H1 (cell line): ENCODE results near the gene GAS7. TPM values are rescaled to one million over a fixed set of nuclear protein-coding genes. Genes with fewer than 3 reads are reported as not detected.

Source experiments
- CTCF ChIA-PET: fragments of 300-600 bp; sonication (Branson Sonifier 250); formaldehyde crosslinking; loops from one replicate; lab custom pipeline; 2021; ENCODE audit not compliant: partially characterized antibody; lab: Charles Lee
- POLR2A ChIA-PET: fragments of 300-600 bp; sonication (Branson Sonifier 250); formaldehyde crosslinking; loops from one replicate; lab custom pipeline; 2021; ENCODE audit warnings: inconsistent platforms; ENCODE audit not compliant: partially characterized antibody; lab: Charles Lee
- DNase-seq, 2 experiments: peaks; one replicate each; pipeline versions ENCODE4 v3.0.0 to v3.0.0-alpha.2; 2010 to 2022; ENCODE audit warnings: low spot score in 2 of 2, low read depth in 1 of 2, mixed read lengths in 1 of 2
- FAIRE-seq: peaks from 2 replicates; lab custom pipeline; 2011; peaks lifted over from hg19 to GRCh38; lab: Jason Lieb, UNC
- H2AFZ ChIP-seq: 2 replicates; pipeline ENCODE4 v1.8.1; 2012; ENCODE audit warnings: low read length, inconsistent platforms
- H2AK5ac ChIP-seq: 2 replicates; pipeline ENCODE4 v1.6.1; 2013; ENCODE audit warnings: low read depth, low read length
- H2BK120ac ChIP-seq: replicated peaks from 2 replicates; pipeline ENCODE3; 2013; ENCODE audit warnings: low read depth, low read length, inconsistent platforms
- H2BK12ac ChIP-seq: 2 replicates; pipeline ENCODE4 v1.6.1; 2013; ENCODE audit warnings: low read depth, low read length
- H2BK15ac ChIP-seq: 2 replicates; pipeline ENCODE4 v1.6.1; 2013; ENCODE audit warnings: low read length
- H2BK20ac ChIP-seq: 2 replicates; pipeline ENCODE4 v1.6.1; 2013; ENCODE audit warnings: low read length
- H2BK5ac ChIP-seq: 2 replicates; pipeline ENCODE4 v1.6.1; 2013; ENCODE audit warnings: low read depth, low read length
- H3K14ac ChIP-seq: 2 replicates; pipeline ENCODE4 v1.6.1; 2013; ENCODE audit warnings: inconsistent platforms; ENCODE audit not compliant: insufficient read length
- H3K18ac ChIP-seq: 2 replicates; pipeline ENCODE4 v1.6.1; 2013; ENCODE audit warnings: low read length; ENCODE audit errors: extremely low read depth
- H3K23ac ChIP-seq: 2 replicates; pipeline ENCODE4 v1.6.1; 2013; ENCODE audit warnings: inconsistent platforms; ENCODE audit not compliant: insufficient read length
- H3K23me2 ChIP-seq: 2 replicates; pipeline ENCODE4 v1.6.1; 2013; ENCODE audit warnings: low read depth, low read length
- H3K27ac ChIP-seq: 2 replicates; pipeline ENCODE4 v1.6.1; 2011; ENCODE audit warnings: low read depth, low read length, inconsistent platforms
- H3K27me3 ChIP-seq, 4 experiments: replicated peaks in 1 of 4; 1 replicate in 1 of 4; 2 replicates in 3 of 4; pipeline versions ENCODE4 v1.6.1 to v1.8.1; 2011 to 2013; ENCODE audit warnings: low read length in 3 of 4, mild to moderate bottlenecking in 3 of 4, inconsistent platforms in 2 of 4, mixed read lengths in 2 of 4, moderate library complexity in 1 of 4; ENCODE audit not compliant: control insufficient read depth in 3 of 4, insufficient read depth in 3 of 4; ENCODE audit errors: extremely low read depth in 1 of 4
- H3K36me3 ChIP-seq, 4 experiments: 2 replicates each; pipeline versions ENCODE4 v1.6.1 to v1.8.1; 2011 to 2013; ENCODE audit warnings: mild to moderate bottlenecking in 4 of 4, low read length in 3 of 4, moderate library complexity in 2 of 4, control low read depth in 1 of 4, inconsistent platforms in 1 of 4; ENCODE audit not compliant: insufficient read depth in 4 of 4, control insufficient read depth in 2 of 4
- H3K4ac ChIP-seq: replicated peaks from 2 replicates; pipeline ENCODE3; 2013; ENCODE audit warnings: low read length, low read depth, mixed read lengths, inconsistent platforms; ENCODE audit not compliant: insufficient read length
- H3K4me1 ChIP-seq, 4 experiments: replicated peaks in 1 of 4; 1 replicate in 1 of 4; 2 replicates in 3 of 4; pipeline versions ENCODE4 v1.6.1 to v1.8.1; 2011 to 2013; ENCODE audit warnings: low read length in 3 of 4, inconsistent platforms in 2 of 4, mixed read lengths in 1 of 4; ENCODE audit not compliant: insufficient read depth in 4 of 4, control insufficient read depth in 3 of 4
- H3K4me2 ChIP-seq, 2 experiments: 2 replicates each; pipeline versions ENCODE4 v1.6.1 to v1.8.1; 2011 to 2013; ENCODE audit warnings: low read depth in 2 of 2, low read length in 2 of 2, control low read depth in 1 of 2, inconsistent platforms in 1 of 2, mild to moderate bottlenecking in 1 of 2; ENCODE audit not compliant: insufficient read depth in 1 of 2
- H3K4me3 ChIP-seq, 4 experiments: fragments of 200-600, 300-600 bp in 1 of 4; sonication (generic), shearing (Covaris generic), sonication (Bioruptor Twin) in 1 of 4; 2 replicates each; pipeline versions ENCODE4 v1.5.1 to v1.8.1; 2011 to 2016; ENCODE audit warnings: low read length in 4 of 4, low read depth in 3 of 4, control low read depth in 2 of 4, inconsistent platforms in 2 of 4, mild to moderate bottlenecking in 2 of 4, mixed read lengths in 1 of 4, moderate library complexity in 1 of 4; ENCODE audit not compliant: insufficient read depth in 2 of 4; ENCODE audit errors: extremely low read depth in 1 of 4
- H3K56ac ChIP-seq: replicated peaks from 2 replicates; pipeline ENCODE3; 2013; ENCODE audit warnings: low read depth, mild to moderate bottlenecking, mixed read lengths, low read length, inconsistent platforms; ENCODE audit not compliant: insufficient read length
- H3K79me1 ChIP-seq: 2 replicates; pipeline ENCODE4 v1.6.1; 2013; ENCODE audit warnings: low read depth, low read length, control low read depth
- H3K79me2 ChIP-seq, 2 experiments: 2 replicates each; pipeline versions ENCODE4 v1.6.1 to v1.8.1; 2012 to 2013; ENCODE audit warnings: low read length in 2 of 2, mild to moderate bottlenecking in 2 of 2, inconsistent platforms in 1 of 2; ENCODE audit not compliant: insufficient read depth in 2 of 2, control insufficient read depth in 1 of 2
- H3K9ac ChIP-seq, 4 experiments: replicated peaks in 1 of 4; 1 replicate in 1 of 4; 2 replicates in 3 of 4; pipeline versions ENCODE4 v1.6.1 to v1.8.1; 2011 to 2013; ENCODE audit warnings: low read depth in 3 of 4, low read length in 3 of 4, control low read depth in 2 of 4, mild to moderate bottlenecking in 2 of 4, moderate library complexity in 2 of 4, inconsistent platforms in 1 of 4; ENCODE audit errors: extremely low read depth in 1 of 4
- H3K9me3 ChIP-seq, 2 experiments: 2 replicates each; pipeline versions ENCODE4 v1.6.1 to v1.8.1; 2012 to 2013; ENCODE audit warnings: mild to moderate bottlenecking in 2 of 2, moderate library complexity in 2 of 2, control low read depth in 1 of 2, inconsistent platforms in 1 of 2, low read depth in 1 of 2, low read length in 1 of 2, mixed read lengths in 1 of 2; ENCODE audit not compliant: insufficient read depth in 2 of 2
- H4K20me1 ChIP-seq, 2 experiments: replicated peaks in 1 of 2; 2 replicates each; pipeline versions ENCODE3 to v1.8.1; 2011 to 2013; ENCODE audit warnings: inconsistent platforms in 2 of 2, low read length in 2 of 2, mild to moderate bottlenecking in 1 of 2; ENCODE audit not compliant: insufficient read depth in 2 of 2, control insufficient read depth in 1 of 2
- H4K5ac ChIP-seq: 2 replicates; pipeline ENCODE4 v1.6.1; 2013; ENCODE audit warnings: low read length, low read depth, mixed read lengths, inconsistent platforms; ENCODE audit not compliant: insufficient read length
- H4K8ac ChIP-seq: 2 replicates; pipeline ENCODE4 v1.8.0; 2013; ENCODE audit warnings: mild to moderate bottlenecking, moderate library complexity, low read length, inconsistent platforms; ENCODE audit not compliant: insufficient read depth; ENCODE audit errors: extremely low read depth
- H4K91ac ChIP-seq: replicated peaks from 2 replicates; pipeline ENCODE3; 2013; ENCODE audit warnings: low read length, mixed read lengths, inconsistent platforms; ENCODE audit not compliant: insufficient read length
- BACH1 ChIP-seq: IDR thresholded peaks from 2 replicates; pipeline ENCODE4 v1.6.1; 2012; ENCODE audit warnings: low read length, improper control_type of control experiment
- GTF2F1 ChIP-seq: IDR thresholded peaks from 2 replicates; pipeline ENCODE4 v1.6.1; 2012; ENCODE audit warnings: low read depth, low read length, improper control_type of control experiment, borderline replicate concordance
- JUN ChIP-seq: IDR thresholded peaks from 2 replicates; pipeline ENCODE4 v1.6.1; 2011; ENCODE audit warnings: low read depth, mild to moderate bottlenecking, improper control_type of control experiment, low read length
- POLR2A ChIP-seq, 2 experiments: IDR thresholded peaks; 1 replicate in 1 of 2; 2 replicates in 1 of 2; pipeline ENCODE4 v1.6.1; 2011; ENCODE audit warnings: low read depth in 2 of 2, low read length in 2 of 2, mild to moderate bottlenecking in 2 of 2; ENCODE audit errors: control extremely low read depth in 1 of 2
- RBBP5 ChIP-seq: IDR thresholded peaks from 2 replicates; pipeline ENCODE4 v1.7.1; 2012; ENCODE audit warnings: low read depth, mild to moderate bottlenecking, inconsistent platforms, low read length, moderate library complexity, borderline replicate concordance
- SIN3A ChIP-seq, 2 experiments: IDR thresholded peaks in 1 of 2; conservative IDR thresholded peaks in 1 of 2; 2 replicates each; pipeline ENCODE4 v1.6.1; 2011 to 2012; ENCODE audit warnings: low read length in 2 of 2, improper control_type of control experiment in 1 of 2, low read depth in 1 of 2, mild to moderate bottlenecking in 1 of 2
- SIRT6 ChIP-seq: IDR thresholded peaks from one replicate; pipeline ENCODE4 v1.7.1; 2012; ENCODE audit warnings: low read length, inconsistent platforms
- ZNF274 ChIP-seq: IDR thresholded peaks from 2 replicates; pipeline ENCODE4 v1.7.0; 2012; ENCODE audit warnings: low read length, borderline replicate concordance; ENCODE audit errors: extremely low read depth
- WGBS, 2 experiments: shearing (Covaris generic) in 1 of 2; methylation state at CpG; one replicate each; pipeline versions ENCODE4 v1.1.6 to v1.1.7; 2013 to 2015; ENCODE audit warnings: low lambda C conversion rate in 2 of 2, mixed read lengths in 2 of 2, inconsistent platforms in 1 of 2, low coverage in 1 of 2, missing lambda C conversion rate in 1 of 2; ENCODE audit not compliant: insufficient replicate concordance in 2 of 2, insufficient coverage in 1 of 2, insufficient read length in 1 of 2; ENCODE audit errors: extremely low coverage in 1 of 2, missing lambda C conversion rate in 1 of 2; 5-methylcytosine and 5-hydroxymethylcytosine counted together
- polyA plus RNA-seq, 7 experiments: library from polyadenylated mRNA; depleted of rRNA in 3 of 7; stranded (reverse) in 5 of 7; unstranded in 2 of 7; fragments of >200 nt in 5 of 7; fragments of 200-250 nt in 2 of 7; gene quantifications; 1 replicate in 5 of 7; 2 replicates in 1 of 7; 4 replicates in 1 of 7; pipeline versions ENCODE4 v1.2.1 to v1.2.3, GENCODE V29; 2011 to 2013; ENCODE audit warnings: missing spikeins in 2 of 7, mixed read lengths in 2 of 7
- total RNA-seq: library from RNA; stranded (reverse); fragmentation: NEBNext Ultra II Directional; extraction: Animal tissue kit (Norgen Biotek cat#: 25700); gene quantifications from 2 replicates; pipeline ENCODE4 v1.2.1, GENCODE V29; 2021

GAS7 gene
- total and polyA plus RNA-seq, 2 of the 8 experiments (the other 6 are each of a cell fraction or from before 2014, with no cell fraction given): 5.0 to 14.5 TPM

- FAIRE-seq (no peak), DNase-seq (no peak)
- H3K4me2 ChIP-seq: no peak overlapping the region
- H3K56ac ChIP-seq: no peak overlapping the region
- no peak overlapping the region for H3K9ac ChIP-seq
- H2BK20ac ChIP-seq: no peak overlapping the region
- no peak overlapping the region for H4K5ac ChIP-seq
- H3K36me3 ChIP-seq: no peaks in the 10 kb centered on the region
- no peak overlapping the region for H3K23ac ChIP-seq
- no peaks in the 10 kb centered on the region for H3K27me3 ChIP-seq
- no peaks in the 10 kb centered on the region; a peak in 1 of 4 replicates for H3K9me3 ChIP-seq
- no peak overlapping the region for H2BK15ac ChIP-seq
- no peak overlapping the region for H2AK5ac ChIP-seq
- no peaks in the 10 kb centered on the region for H3K23me2 ChIP-seq
- H3K4me1 ChIP-seq: no peaks in the 10 kb centered on the region
- no peak overlapping the region for H3K18ac ChIP-seq
- no peak overlapping the region for H4K8ac ChIP-seq
- 82% methylated on average over 2 of the region's 2 CpGs; no CpG with 5 or more reads in 1 of the 2 experiments for WGBS, 2 experiments
- H3K79me1 ChIP-seq: no peaks in the 10 kb centered on the region
- H2BK120ac ChIP-seq: no peak overlapping the region
- no peak overlapping the region for H2AFZ ChIP-seq
- TF ChIP-seq SIRT6 (no peak), ZNF274 (no peak), BACH1 (no peak), POLR2A (IDR thresholded peaks at IDR 0.05; ENCODE audit: control extremely low read depth in 1 of 2, low read depth in 2 of 2, low read length in 2 of 2) (no peak), RBBP5 (no peak), GTF2F1 (no peak), SIN3A (conservative IDR thresholded peaks at IDR 0.05 in 1 of 2, IDR thresholded peaks at IDR 0.05 in 1 of 2; ENCODE audit: low read depth in 1 of 2, low read length in 2 of 2) (no peak), JUN (no peak)
- H3K14ac ChIP-seq: no peak overlapping the region
- H4K91ac ChIP-seq: no peak overlapping the region
- POLR2A ChIA-PET: no interaction called here
- H3K79me2 ChIP-seq: no peaks in the 10 kb centered on the region
- H2BK12ac ChIP-seq: no peak overlapping the region
- no peak overlapping the region for H3K27ac ChIP-seq
- no peak overlapping the region for H3K4me3 ChIP-seq
- CTCF ChIA-PET: interaction anchor here (0.6 to 1.8 kb wide), 9 partner anchors 9 to 459 kb away, joined by 3 to 6 read pairs (median 3); no protein-coding TSS in a partner anchor
- H2BK5ac ChIP-seq: no peak overlapping the region
- H4K20me1 ChIP-seq: no peaks in the 10 kb centered on the region
- no peak overlapping the region for H3K4ac ChIP-seq
Observed at GRCh38 chr17:10229181-10229580, 30.8 kb upstream of the GAS7 start.
